GM21576 (cell line): Measurements from ENCODE around the gene TAS1R3.

ENCODE experiments used
- ATAC-seq: cut with Tn5 transposase; IDR thresholded peaks from one replicate; pipeline ENCODE4 v1.9.1; 2021; ENCODE audit warnings: mild to moderate bottlenecking, moderate library complexity; ENCODE audit not compliant: unreplicated experiment

The TAS1R3 gene

GRCh38 chr1:1331068-1331965 lies at the start of gene TAS1R3:
TSS of gene TAS1R3 (plus strand) at chr1:1331280. CDS start at chr1:1331346, 66 bp downstream.
- no peak for ATAC-seq

- ATAC-seq: no peak
These were observed 49.4 kb upstream of the TAS1R3 start for GRCh38 chr1:1281533-1282321.

DNA sequence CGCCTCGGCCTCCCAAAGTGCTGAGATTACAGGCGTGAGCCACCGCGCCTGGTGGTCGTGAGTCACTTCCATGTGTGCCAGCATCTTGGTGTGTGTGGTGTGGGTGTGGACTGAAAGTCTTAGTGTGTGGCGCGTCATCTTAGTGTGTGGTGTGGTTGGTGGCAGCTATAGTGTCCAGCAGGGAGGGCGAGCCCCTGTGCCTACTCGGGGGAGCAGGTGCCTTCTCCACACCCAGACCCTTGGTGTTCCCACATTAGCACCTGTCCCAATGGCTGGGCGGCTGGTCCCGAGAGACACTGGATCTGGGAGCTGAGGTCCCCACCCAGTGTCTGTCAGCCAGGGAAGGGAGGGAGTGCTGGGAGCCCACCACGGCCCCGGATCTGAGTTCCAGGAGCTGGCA lies 48.1 kb upstream of the TAS1R3 start:
- ATAC-seq: no peak

DNA sequence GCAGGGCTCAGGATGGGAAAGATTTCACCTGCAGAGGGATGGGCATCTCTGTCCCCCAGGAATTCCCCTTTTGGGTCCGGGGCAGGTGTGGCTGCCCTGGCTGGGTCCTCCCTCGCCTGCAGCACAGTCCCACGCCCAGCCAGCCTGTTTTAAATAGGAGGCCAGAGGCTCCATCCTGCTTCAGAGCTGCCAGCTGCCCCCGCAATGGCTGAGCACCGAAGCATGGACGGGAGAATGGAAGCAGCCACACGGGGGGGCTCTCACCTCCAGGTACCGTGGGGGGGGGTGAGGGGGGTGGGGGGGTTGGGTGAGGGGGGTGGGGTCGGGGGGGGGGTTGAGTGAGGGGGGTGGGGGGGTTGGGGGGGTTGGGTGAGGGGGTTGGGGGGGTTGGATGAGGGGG lies 47.3 kb upstream of the TAS1R3 start:
- no peak for ATAC-seq

- no peak for ATAC-seq
These were observed 46.6 kb upstream of the TAS1R3 start for GRCh38 chr1:1284221-1285101.

- no peak for ATAC-seq
These were observed 45.9 kb upstream of the TAS1R3 start for GRCh38 chr1:1285102-1285571.

DNA sequence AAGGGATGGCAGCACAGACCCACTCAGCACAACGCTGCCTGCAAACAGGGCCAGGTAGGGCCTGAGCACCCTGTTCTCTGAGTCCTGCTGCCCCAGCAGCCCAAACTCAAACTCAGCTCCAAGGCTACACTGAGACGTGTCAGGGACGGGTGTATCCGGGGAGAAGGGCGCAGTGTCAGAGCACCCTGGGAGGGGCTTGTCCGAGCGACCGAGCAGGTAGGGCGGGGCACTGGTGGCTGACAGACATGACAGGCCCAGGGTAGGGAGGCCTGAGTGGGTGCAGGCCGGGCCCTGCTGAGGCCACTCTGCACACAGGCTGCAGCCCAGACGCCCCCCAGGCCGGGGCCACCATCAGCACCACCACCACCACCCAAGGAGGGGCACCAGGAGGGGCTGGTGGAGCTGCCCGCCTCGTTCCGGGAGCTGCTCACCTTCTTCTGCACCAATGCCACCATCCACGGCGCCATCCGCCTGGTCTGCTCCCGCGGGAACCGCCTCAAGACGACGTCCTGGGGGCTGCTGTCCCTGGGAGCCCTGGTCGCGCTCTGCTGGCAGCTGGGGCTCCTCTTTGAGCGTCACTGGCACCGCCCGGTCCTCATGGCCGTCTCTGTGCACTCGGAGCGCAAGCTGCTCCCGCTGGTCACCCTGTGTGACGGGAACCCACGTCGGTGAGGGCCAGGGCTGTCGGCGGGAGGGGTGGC lies 45.3 kb upstream of the TAS1R3 start:
- no peak for ATAC-seq

DNA sequence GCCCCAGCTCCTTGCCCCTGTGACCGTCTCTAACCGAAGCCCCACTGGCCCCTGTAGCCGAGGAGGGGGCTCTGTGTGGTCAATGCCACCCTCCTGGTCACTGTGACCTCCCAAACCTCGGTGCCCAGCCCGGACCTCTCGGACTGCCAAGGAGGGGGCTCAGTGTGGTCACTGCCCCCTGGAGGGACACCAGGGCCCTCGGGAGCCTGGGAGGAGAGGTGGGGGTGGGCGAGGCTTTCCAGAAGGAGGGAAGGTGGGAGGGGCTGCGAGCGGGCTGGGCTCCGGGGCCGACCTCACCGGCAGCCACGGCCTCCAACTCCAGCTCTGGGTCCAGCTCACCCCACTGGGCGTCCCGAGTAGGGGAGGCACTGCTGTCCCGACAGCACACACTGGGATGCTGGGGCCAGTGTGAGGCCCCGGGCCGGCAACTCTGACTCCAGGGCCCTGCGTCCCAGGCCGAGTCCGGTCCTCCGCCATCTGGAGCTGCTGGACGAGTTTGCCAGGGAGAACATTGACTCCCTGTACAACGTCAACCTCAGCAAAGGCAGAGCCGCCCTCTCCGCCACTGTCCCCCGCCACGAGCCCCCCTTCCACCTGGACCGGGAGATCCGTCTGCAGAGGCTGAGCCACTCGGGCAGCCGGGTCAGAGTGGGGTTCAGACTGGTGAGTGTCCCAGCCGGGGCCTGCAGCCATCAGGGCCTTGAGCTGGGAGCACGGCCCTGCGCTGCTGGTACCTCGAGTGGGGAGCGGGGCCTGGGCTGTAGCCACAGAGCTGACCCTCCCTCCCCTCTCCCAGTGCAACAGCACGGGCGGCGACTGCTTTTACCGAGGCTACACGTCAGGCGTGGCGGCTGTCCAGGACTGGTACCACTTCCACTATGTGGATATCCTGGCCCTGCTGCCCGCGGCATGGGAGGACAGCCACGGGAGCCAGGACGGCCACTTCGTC lies 44.5 kb upstream of the TAS1R3 start:
- ATAC-seq: no peak

GRCh38 chr1:1287288-1288110 lies 43.6 kb upstream of the TAS1R3 start:
- no peak for ATAC-seq

- no peak for ATAC-seq
These were observed 40.8 kb upstream of the TAS1R3 start for GRCh38 chr1:1290238-1290731.

GRCh38 chr1:1291023-1291528 lies 40.0 kb upstream of the TAS1R3 start:
- no peak for ATAC-seq

DNA sequence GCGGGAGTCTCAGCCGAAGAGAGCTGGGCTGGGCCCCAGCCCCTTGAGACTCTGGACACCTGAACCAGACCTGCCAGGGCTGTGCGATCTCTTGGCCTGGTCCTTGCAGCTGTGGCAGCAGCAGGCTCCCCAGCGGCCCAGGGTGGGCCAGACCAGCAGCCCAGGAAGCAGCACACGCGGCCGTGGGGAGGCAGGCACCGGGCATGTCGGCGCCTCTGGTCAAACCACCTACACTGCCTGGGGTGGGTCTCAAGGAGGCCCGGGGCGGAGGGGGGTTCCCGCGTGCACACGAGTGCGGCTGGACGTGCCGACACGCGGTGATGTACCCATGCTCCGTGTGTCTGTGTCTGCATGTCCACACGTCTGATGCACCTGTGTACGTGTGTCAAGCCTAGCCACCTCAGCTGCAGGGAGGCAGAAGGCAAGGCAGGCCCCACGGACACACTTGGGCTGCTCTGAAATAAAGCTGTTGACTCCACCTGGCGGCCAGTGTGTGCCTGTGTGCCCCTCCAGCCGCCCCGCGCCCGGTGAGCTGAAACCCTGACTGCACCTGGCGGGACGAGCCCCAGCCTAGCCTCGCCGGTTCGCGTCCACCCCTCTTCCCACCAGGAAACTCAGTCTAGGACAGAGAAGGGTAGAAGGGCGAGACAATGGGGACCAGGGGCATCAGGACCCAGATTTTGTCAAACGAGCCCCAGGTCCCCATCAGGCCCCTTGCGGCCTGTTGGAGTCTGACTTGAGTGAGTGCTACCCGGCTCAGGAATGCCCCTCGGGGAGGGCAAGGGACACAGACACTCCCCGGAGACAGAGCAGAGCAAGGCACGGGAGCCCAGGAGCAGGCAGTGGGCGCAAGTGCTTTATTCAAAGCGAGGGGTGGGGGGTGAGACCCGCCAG lies 39.3 kb upstream of the TAS1R3 start:
- no peak for ATAC-seq

DNA sequence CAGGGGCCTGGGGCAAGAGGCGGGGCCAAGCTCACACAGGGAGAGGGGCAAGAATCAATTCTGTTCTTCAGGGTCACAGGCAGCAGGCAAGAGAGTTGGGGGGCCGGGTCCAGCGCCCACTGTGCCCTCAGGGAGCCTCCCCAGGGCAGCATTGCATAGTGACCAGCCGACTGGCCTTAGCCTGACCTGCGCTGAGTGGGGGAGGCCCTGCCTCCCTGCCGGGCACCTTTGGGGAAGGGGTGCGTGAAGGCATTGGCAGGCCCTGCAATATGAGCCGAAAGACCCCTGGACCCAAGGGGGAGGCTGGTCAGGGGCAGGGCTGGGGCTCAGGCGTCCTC lies 38.7 kb upstream of the TAS1R3 start:
- no peak for ATAC-seq

GRCh38 chr1:1292851-1293250 lies 38.2 kb upstream of the TAS1R3 start:
- no peak for ATAC-seq

DNA sequence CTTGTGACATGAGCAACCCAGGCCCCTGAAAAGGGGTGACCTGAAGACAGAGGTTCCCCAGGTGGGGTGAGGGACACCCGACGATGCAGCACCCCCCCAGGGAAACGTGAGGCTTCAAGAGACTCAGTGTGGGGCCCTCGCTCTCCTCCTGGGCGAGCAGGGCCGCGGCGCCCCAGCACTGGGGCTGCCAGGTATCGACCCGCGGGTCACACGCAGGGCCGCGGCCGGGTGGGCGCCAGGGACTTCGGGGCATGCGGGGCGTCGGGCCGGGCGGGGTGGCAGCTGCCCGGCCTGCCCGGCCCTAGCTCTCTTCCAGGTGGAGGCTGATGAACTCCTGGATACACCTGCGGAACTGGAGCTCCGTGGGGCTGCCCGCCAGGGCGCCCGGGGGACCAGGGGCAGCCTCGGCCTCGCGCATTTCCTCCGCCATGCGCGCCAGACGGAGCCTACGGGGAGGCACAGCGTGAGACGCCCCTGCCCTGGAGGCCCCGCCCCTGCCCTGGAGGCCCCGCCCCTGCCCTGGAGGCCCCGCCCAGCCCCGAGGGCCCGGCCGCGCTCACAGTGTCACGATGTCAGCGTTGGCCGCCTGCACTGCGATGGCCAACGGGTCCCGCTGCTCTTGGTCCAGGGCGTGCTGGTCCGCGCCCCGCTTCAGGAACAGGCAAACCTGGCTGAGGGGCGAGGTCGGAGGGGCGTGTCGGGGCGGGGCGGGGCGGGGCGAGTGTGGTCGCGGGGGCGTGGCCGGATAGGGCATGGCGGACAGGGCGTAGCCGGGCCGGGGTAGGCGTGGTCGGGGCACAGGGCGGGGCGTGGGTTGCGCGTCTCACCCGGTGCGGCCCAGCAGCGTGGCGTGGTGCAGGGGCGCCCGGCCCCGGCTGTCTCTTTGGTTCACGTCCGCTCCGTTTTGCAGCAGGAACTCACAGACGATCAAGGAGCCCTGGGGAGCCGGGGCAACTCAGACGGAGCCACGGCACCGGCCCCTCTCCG lies 37.5 kb upstream of the TAS1R3 start:
- ATAC-seq: no peak
